ENCODE data around the gene SLC6A6. TPM values are rescaled to one million over a fixed set of nuclear protein-coding genes. Genes with fewer than 3 reads are reported as not detected.

SLC6A6 gene
- total RNA-seq, 1 experiment from 2014 or later = 211 TPM

DNA sequence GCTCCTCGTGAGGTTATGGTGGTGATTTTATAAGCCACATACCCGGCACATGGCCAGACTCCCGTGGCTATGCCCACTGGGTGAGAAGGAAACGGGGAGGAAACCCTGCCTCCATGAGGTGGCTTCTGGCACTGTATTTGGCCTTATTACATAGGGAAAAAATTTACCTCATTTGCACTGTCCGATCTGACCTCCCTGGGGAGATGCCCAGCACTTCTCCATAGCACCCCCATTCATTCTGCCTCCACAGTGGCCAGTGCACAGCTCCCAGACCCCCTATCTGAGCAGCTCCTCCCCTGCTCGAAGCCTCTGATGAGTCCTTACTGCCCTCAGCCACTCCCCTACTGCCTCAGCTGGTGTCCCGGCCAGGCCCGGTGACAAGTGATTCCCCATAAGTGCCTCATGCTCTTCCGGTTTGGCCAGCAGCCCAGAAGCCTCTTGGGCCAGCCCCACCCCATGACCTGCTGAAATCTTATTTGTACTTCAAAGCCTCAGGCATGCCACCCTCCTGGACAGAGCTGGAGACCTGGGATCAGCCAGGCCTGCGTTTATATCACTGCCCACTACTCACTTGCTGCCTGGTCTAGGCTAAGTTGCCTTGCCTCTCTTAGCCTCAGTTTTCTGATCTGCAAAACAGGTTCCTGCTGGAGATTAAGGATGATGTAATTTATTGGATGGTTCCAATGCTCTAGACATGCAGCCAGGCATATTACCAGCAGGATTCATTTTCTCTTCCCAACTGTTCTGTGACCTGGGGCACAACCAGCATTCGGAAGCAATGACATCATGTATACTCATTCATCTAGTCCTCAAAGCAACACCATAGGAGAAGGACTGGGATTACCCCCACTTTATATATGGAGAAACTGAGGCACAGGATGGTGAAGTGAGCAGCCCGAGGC lies 30.6 kb upstream of the SLC6A6 start (continued):
- TF ChIP-seq FOXK1 (CRISPR knock-in tag; IDR thresholded peaks at IDR 0.05) (no peak), ZNF671 (CRISPR knock-in tag; IDR thresholded peaks at IDR 0.05) (no peak), ESRRA (CRISPR knock-in tag; IDR thresholded peaks at IDR 0.05; ENCODE audit: borderline replicate concordance) (no peak), MXD4 (CRISPR knock-in tag; IDR thresholded peaks at IDR 0.05; ENCODE audit: borderline replicate concordance) (no peak), NR3C1 (CRISPR knock-in tag; conservative IDR thresholded peaks at IDR 0.05; ENCODE audit: low read depth) (no peak), NR1H2 (CRISPR knock-in tag; IDR thresholded peaks at IDR 0.05) (no peak)
- TF ChIP-seq, protein P1, sequence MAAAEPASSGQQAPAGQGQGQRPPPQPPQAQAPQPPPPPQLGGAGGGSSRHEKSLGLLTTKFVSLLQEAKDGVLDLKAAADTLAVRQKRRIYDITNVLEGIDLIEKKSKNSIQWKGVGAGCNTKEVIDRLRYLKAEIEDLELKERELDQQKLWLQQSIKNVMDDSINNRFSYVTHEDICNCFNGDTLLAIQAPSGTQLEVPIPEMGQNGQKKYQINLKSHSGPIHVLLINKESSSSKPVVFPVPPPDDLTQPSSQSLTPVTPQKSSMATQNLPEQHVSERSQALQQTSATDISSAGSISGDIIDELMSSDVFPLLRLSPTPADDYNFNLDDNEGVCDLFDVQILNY (CRISPR knock-in tag; IDR thresholded peaks at IDR 0.05) = no peak

DNA sequence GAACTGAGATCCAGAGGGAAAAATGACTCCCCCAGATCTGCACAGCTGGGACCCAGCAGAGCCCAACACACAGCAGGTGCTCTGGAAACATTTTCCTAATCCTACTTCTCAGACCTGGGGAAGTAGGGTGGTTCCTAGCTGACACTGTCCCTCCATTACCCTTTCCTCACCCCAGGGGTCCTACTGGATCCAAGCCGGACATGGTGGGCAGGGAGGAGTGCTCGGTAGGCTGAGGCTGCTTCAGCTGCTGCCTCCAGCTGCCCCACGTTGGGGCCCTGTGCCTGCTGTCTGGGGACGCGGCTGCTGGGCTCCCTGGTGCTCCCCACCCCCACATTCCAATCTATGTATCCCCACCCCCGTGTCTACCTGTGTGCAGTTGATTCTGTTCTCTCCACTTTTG lies 29.8 kb upstream of the SLC6A6 start:
- no peak for TF ChIP-seq CREM (CRISPR knock-in tag; IDR thresholded peaks at IDR 0.05)
- TF ChIP-seq, protein P2, sequence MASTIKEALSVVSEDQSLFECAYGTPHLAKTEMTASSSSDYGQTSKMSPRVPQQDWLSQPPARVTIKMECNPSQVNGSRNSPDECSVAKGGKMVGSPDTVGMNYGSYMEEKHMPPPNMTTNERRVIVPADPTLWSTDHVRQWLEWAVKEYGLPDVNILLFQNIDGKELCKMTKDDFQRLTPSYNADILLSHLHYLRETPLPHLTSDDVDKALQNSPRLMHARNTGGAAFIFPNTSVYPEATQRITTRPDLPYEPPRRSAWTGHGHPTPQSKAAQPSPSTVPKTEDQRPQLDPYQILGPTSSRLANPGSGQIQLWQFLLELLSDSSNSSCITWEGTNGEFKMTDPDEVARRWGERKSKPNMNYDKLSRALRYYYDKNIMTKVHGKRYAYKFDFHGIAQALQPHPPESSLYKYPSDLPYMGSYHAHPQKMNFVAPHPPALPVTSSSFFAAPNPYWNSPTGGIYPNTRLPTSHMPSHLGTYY (CRISPR knock-in tag; IDR thresholded peaks at IDR 0.05) = no peak
- TF ChIP-seq, protein P3, sequence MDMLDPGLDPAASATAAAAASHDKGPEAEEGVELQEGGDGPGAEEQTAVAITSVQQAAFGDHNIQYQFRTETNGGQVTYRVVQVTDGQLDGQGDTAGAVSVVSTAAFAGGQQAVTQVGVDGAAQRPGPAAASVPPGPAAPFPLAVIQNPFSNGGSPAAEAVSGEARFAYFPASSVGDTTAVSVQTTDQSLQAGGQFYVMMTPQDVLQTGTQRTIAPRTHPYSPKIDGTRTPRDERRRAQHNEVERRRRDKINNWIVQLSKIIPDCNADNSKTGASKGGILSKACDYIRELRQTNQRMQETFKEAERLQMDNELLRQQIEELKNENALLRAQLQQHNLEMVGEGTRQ (CRISPR knock-in tag; IDR thresholded peaks at IDR 0.05) = no peak
- TF ChIP-seq NFE2L1 (CRISPR knock-in tag; IDR thresholded peaks at IDR 0.05) = no peak
- no peak for TF ChIP-seq ETV6 (CRISPR knock-in tag; IDR thresholded peaks at IDR 0.05)
- TF ChIP-seq, protein P1 (CRISPR knock-in tag; IDR thresholded peaks at IDR 0.05) = no peak
- TF ChIP-seq TCF7 (CRISPR knock-in tag; IDR thresholded peaks at IDR 0.05; ENCODE audit: low read depth) = no peak
- no peak overlapping the region for H3K27ac Mint-ChIP-seq
- H3K9me3 Mint-ChIP-seq = no peaks in the 10 kb centered on the region
- ChIA-PET POLR2A (no interaction called here), CTCF (interaction anchor here (2.2 kb wide), 1 partner anchor 97 kb away, joined by 6 read pairs; no protein-coding TSS in a partner anchor)
- H3K4me1 Mint-ChIP-seq = peaks cover 36% of the 10 kb centered on the region
- ATAC-seq = no peak
- no peaks in the 10 kb centered on the region for H3K27me3 Mint-ChIP-seq (ENCODE audit: low read depth)
- no peak overlapping the region for H3K4me3 Mint-ChIP-seq
- H3K36me3 Mint-ChIP-seq = no peaks in the 10 kb centered on the region
- DNase-seq (ENCODE audit: low spot score) = no peak

DNA sequence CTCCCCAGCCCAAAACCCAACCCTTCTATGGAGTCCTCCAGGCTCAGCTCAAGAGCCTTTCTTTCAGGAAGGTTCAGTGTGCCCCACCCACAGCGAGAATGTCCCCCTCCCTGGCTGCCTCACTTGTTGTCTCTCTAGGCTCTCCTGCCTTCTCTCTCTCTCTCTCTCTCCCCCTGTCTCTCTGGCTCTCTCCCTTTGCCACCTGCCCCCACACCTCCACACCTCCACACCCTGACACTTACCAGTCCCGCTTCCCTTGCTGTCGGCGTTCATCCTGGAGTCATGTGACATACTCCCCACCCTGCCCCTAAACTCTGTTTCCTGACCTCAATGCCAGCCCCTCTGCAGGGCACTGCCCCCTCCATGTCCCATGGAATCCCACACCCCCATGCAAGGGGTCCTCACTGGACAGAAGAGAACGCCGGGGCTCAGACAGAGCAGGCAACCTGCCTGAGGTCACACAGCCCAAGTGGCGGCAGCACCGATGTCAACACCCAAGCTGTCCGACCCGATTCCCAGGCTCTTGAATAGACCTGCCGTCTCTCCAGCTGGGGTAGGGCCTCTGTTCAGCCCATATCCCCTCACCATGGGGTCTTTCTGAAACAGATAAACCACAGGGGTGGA lies 28.5 kb upstream of the SLC6A6 start:
- ATAC-seq (no peak), DNase-seq (ENCODE audit: low spot score) (no peak)
- TF ChIP-seq CBFB (CRISPR knock-in tag; IDR thresholded peaks at IDR 0.05; ENCODE audit: low read depth) (no peak), ZNF121 (CRISPR knock-in tag; IDR thresholded peaks at IDR 0.05) (no peak), NFYB (CRISPR knock-in tag; conservative IDR thresholded peaks at IDR 0.05; ENCODE audit: low read depth) (no peak), CREB1 (CRISPR knock-in tag; IDR thresholded peaks at IDR 0.05) (no peak)
- TF ChIP-seq, protein P4, sequence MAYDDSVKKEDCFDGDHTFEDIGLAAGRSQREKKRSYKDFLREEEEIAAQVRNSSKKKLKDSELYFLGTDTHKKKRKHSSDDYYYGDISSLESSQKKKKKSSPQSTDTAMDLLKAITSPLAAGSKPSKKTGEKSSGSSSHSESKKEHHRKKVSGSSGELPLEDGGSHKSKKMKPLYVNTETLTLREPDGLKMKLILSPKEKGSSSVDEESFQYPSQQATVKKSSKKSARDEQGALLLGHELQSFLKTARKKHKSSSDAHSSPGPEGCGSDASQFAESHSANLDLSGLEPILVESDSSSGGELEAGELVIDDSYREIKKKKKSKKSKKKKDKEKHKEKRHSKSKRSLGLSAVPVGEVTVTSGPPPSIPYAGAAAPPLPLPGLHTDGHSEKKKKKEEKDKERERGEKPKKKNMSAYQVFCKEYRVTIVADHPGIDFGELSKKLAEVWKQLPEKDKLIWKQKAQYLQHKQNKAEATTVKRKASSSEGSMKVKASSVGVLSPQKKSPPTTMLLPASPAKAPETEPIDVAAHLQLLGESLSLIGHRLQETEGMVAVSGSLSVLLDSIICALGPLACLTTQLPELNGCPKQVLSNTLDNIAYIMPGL (CRISPR knock-in tag; IDR thresholded peaks at IDR 0.05) = no peak
- TF ChIP-seq, protein P1 (CRISPR knock-in tag; IDR thresholded peaks at IDR 0.05) = no peak
- ChIA-PET CTCF (interaction anchor here (1.3 to 2.6 kb wide), 4 partner anchors 12 to 98 kb away, joined by 4 to 8 read pairs (median 6); no protein-coding TSS in a partner anchor), POLR2A (interaction anchor here (1.2 kb wide), 1 partner anchor 12 kb away, joined by 4 read pairs; no protein-coding TSS in a partner anchor)
- Mint-ChIP-seq H3K27me3 (ENCODE audit: low read depth) (no peaks in the 10 kb centered on the region), H3K4me3 (no peak overlapping the region), H3K36me3 (no peaks in the 10 kb centered on the region), H3K4me1 (peaks cover 30% of the 10 kb centered on the region), H3K27ac (no peak overlapping the region), H3K9me3 (no peaks in the 10 kb centered on the region)
